Measurements from ENCODE around the gene MYO7B.

MYO7B gene

GRCh38 chr2:127508023-127508630, 27.4 kb upstream of the MYO7B start:
- Histone ChIP-seq H3K27ac (peak overlapping the region in 9 of 11 experiments; percentile 47 to 79 (median 63); a peak in 18 of 22 replicates), H3K36me3 (peaks cover 47 to 83% (median 66%) of the 10 kb centered on the region in 11 experiments), H3K9ac (peak overlapping the region in 4 of 11 experiments; percentile 7 to 57 (median 10); a peak in 6 of 22 replicates), H4K20me1 (peaks cover 87 to 100% (median 93%) of the 10 kb centered on the region in 11 experiments), H3K9me3 (replicated peaks in 1 of 11) (no peaks in the 10 kb centered on the region), H3K4me3 (no peak overlapping the region), H3K4me2 (peak overlapping the region; percentile 32 to 76 (median 63); a peak in 21 of 22 replicates), H3K27me3 (no peaks in the 10 kb centered on the region), H3K4me1 (peaks cover 34 to 80% (median 65%) of the 10 kb centered on the region in 10 experiments)
- no peak for TF ChIP-seq Cebpa-rat (IDR thresholded peaks at IDR 0.05)

- Histone ChIP-seq H3K4me2 (peak overlapping the region; percentile 32 to 76 (median 63); a peak in 21 of 22 replicates), H3K4me3 (no peak overlapping the region), H3K36me3 (peaks cover 42 to 80% (median 64%) of the 10 kb centered on the region in 11 experiments), H3K9ac (peak overlapping the region in 6 of 11 experiments; percentile 7 to 57 (median 16); a peak in 8 of 22 replicates), H3K27me3 (no peaks in the 10 kb centered on the region), H4K20me1 (peaks cover 88 to 100% (median 98%) of the 10 kb centered on the region in 11 experiments), H3K27ac (peak overlapping the region in 9 of 11 experiments; percentile 47 to 79 (median 63); a peak in 18 of 22 replicates), H3K4me1 (peaks cover 34 to 82% (median 65%) of the 10 kb centered on the region in 10 experiments), H3K9me3 (replicated peaks in 1 of 11) (no peaks in the 10 kb centered on the region)
- TF ChIP-seq Cebpa-rat (IDR thresholded peaks at IDR 0.05): peak in 7 of 11 experiments; percentile 34 to 59 (median 45); a peak in 8 of 22 replicates
Observed at GRCh38 chr2:127508631-127509034, 26.9 kb upstream of the MYO7B start.

DNA sequence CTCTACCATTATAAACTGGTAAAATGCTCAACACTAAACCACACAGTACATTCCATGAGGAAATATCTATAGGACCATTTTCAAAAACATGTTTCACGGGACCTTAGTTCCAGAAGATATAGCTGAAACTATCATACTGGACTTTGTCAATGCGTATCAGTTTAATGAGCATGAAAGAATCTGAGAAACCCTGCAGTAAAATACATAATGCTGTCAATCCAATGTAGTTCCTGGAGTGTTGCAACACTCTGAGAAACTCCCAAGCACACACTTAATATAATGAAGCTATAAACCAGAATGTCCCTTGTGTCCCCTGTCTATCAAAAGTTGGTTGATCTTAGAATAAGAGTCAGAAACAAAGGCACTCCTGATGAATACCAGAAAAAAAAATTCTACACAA, 25.4 kb upstream of the MYO7B start:
- Histone ChIP-seq H3K9ac (no peak overlapping the region), H3K4me3 (no peak overlapping the region), H3K4me1 (peaks cover 45 to 79% (median 64%) of the 10 kb centered on the region in 10 experiments), H3K27ac (peak overlapping the region in 5 of 11 experiments; percentile 4 to 79 (median 35); a peak in 6 of 22 replicates), H3K27me3 (no peaks in the 10 kb centered on the region), H4K20me1 (peaks cover 91 to 100% (median 98%) of the 10 kb centered on the region in 11 experiments), H3K4me2 (peak overlapping the region in 6 of 11 experiments; percentile 11 to 74 (median 53); a peak in 8 of 22 replicates), H3K9me3 (replicated peaks in 1 of 11) (no peaks in the 10 kb centered on the region), H3K36me3 (peaks cover 41 to 80% (median 64%) of the 10 kb centered on the region in 11 experiments)
- TF ChIP-seq Cebpa-rat (IDR thresholded peaks at IDR 0.05): peak in 1 of 11 experiments; percentile 38; a peak in 1 of 22 replicates

GRCh38 chr2:127511090-127511695, 24.3 kb upstream of the MYO7B start:
- Histone ChIP-seq H3K9ac (no peak overlapping the region), H3K4me1 (peaks cover 56 to 83% (median 62%) of the 10 kb centered on the region in 10 experiments), H3K9me3 (replicated peaks in 1 of 11) (no peaks in the 10 kb centered on the region), H3K4me2 (peak overlapping the region in 4 of 11 experiments; percentile 19 to 74 (median 68); a peak in 1 of 22 replicates), H3K27ac (peak overlapping the region in 2 of 11 experiments; percentile 35 to 79; a peak in 2 of 22 replicates), H3K4me3 (no peak overlapping the region), H4K20me1 (peaks cover 92 to 100% (median 98%) of the 10 kb centered on the region in 11 experiments), H3K36me3 (peaks cover 42 to 80% (median 65%) of the 10 kb centered on the region in 11 experiments), H3K27me3 (no peaks in the 10 kb centered on the region)
- no peak for TF ChIP-seq Cebpa-rat (IDR thresholded peaks at IDR 0.05)

- Histone ChIP-seq H3K36me3 (peaks cover 49 to 81% (median 68%) of the 10 kb centered on the region in 11 experiments), H3K4me2 (peak overlapping the region in 3 of 11 experiments; percentile 14 to 24 (median 16); a peak in 2 of 22 replicates), H3K9me3 (replicated peaks in 1 of 11) (no peaks in the 10 kb centered on the region), H3K27ac (peak overlapping the region in 1 of 11 experiments; percentile 2; a peak in 1 of 22 replicates), H3K9ac (no peak overlapping the region), H3K4me3 (no peak overlapping the region), H3K4me1 (peaks cover 56 to 85% (median 63%) of the 10 kb centered on the region in 10 experiments), H4K20me1 (peaks cover 93 to 100% (median 99%) of the 10 kb centered on the region in 11 experiments), H3K27me3 (no peaks in the 10 kb centered on the region)
- TF ChIP-seq Cebpa-rat (IDR thresholded peaks at IDR 0.05): no peak
Observed at GRCh38 chr2:127511917-127512316, 23.6 kb upstream of the MYO7B start.

GRCh38 chr2:127512362-127512761, 23.1 kb upstream of the MYO7B start:
- Histone ChIP-seq H3K27ac (peak overlapping the region in 1 of 11 experiments; percentile 2; a peak in 1 of 22 replicates), H4K20me1 (peaks cover 92 to 100% (median 99%) of the 10 kb centered on the region in 11 experiments), H3K9me3 (replicated peaks in 1 of 11) (peaks cover 0 to under 1% (median 0%) of the 10 kb centered on the region in 11 experiments; a peak in 2 of 22 replicates), H3K4me3 (no peak overlapping the region), H3K9ac (no peak overlapping the region), H3K4me2 (peak overlapping the region in 8 of 11 experiments; percentile 3 to 26 (median 10); a peak in 6 of 22 replicates), H3K27me3 (no peaks in the 10 kb centered on the region), H3K4me1 (peaks cover 52 to 85% (median 63%) of the 10 kb centered on the region in 10 experiments), H3K36me3 (peaks cover 54 to 84% (median 73%) of the 10 kb centered on the region in 11 experiments)
- TF ChIP-seq Cebpa-rat (IDR thresholded peaks at IDR 0.05): no peak

- no peak for TF ChIP-seq Cebpa-rat (IDR thresholded peaks at IDR 0.05)
- H3K36me3 ChIP-seq: peaks cover 71 to 95% (median 88%) of the 10 kb centered on the region in 11 experiments
- no peak overlapping the region for H3K4me2 ChIP-seq
- no peak overlapping the region for H3K27ac ChIP-seq
- no peak overlapping the region for H3K9ac ChIP-seq
- peaks cover 4 to 15% (median 5%) of the 10 kb centered on the region in 11 experiments; a peak in 14 of 22 replicates for H3K9me3 ChIP-seq (replicated peaks in 1 of 11)
- peaks cover 35 to 68% (median 49%) of the 10 kb centered on the region in 10 experiments for H3K4me1 ChIP-seq
- H4K20me1 ChIP-seq: peaks cover 85 to 100% (median 95%) of the 10 kb centered on the region in 11 experiments
- no peak overlapping the region for H3K4me3 ChIP-seq
- no peaks in the 10 kb centered on the region for H3K27me3 ChIP-seq
Observed at GRCh38 chr2:127514076-127514475, 21.4 kb upstream of the MYO7B start.

DNA sequence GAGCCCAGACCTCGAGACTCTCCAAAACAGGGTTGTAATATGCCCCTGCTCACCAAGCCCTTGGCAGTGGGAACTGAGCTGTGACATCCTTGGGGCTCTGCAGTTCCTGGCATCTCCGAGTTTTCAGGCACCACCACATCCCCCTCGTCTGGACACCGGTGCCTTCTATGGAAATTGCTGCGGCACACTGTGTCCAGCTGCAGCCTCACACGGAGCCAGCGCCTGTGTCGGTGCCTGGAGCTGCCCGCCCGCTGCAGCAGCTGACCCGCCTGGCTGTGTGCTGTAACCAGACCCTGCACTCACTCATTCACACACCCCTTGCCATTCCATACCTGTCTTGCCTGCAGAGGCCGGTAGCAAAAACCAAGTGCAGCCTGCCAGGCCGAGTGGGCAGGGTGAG, 21.0 kb upstream of the MYO7B start:
- H3K9me3 ChIP-seq (replicated peaks in 1 of 11): peaks cover 4 to 15% (median 5%) of the 10 kb centered on the region in 11 experiments; a peak in 14 of 22 replicates
- peaks cover 75 to 99% (median 91%) of the 10 kb centered on the region in 11 experiments for H3K36me3 ChIP-seq
- H3K4me2 ChIP-seq: no peak overlapping the region
- peaks cover 30 to 64% (median 46%) of the 10 kb centered on the region in 10 experiments for H3K4me1 ChIP-seq
- H3K9ac ChIP-seq: no peak overlapping the region
- no peak overlapping the region for H3K4me3 ChIP-seq
- H4K20me1 ChIP-seq: peaks cover 81 to 100% (median 93%) of the 10 kb centered on the region in 11 experiments
- no peak for TF ChIP-seq Cebpa-rat (IDR thresholded peaks at IDR 0.05)
- 0 out of 22 replicates have a peak overlapping the region, but pooled peaks of 1 of the 11 experiments have one; percentile 32 for H3K27ac ChIP-seq
- no peaks in the 10 kb centered on the region for H3K27me3 ChIP-seq
